Activated naive CD4-positive, alpha-beta T cell treated with anti-CD3 and anti-CD28 coated beads, Interleukin-2, amount 50 U/mL, for 16 hours (primary cell): ENCODE data around the gene AICDA.
"Not testable (repeated sequence)": the region's sequence is repeated elsewhere in the genome, so short reads cannot be mapped to it uniquely, and the experiment has no call there.

ENCODE experiments used
- DNase-seq: peaks from one replicate; pipeline ENCODE4 v3.0.0-alpha.2; 2020

The AICDA gene

GRCh38 chr12:8612629-8613028 is at the start of gene AICDA:
TSS of gene AICDA (minus strand) at chr12:8612859. CDS start at chr12:8612767, 92 bp downstream.
- DNase-seq, result no peak

DNA sequence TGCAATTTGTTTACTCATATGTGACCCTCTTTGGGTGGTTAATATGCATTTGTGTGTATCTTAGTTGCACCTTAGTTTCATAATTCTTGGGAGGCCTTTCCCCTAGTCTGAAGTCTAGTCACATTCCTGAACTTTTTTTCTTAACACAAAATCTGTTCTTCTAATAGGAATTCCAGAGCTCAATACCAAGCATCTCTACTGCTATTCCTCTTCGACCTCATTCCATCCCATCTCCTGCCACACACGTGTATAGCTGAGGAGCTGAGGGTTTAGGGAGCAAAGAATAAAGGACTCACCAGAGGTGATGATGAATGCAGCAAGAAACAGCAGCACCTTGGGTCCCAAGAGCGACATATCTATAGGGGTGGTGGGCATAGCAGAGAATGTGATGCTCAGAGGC is 49.1 kb upstream of the AICDA start:
- DNase-seq, result no peak

- DNase-seq, result no peak
Observed at GRCh38 chr12:8661016-8661415, 48.4 kb upstream of the AICDA start.

DNA sequence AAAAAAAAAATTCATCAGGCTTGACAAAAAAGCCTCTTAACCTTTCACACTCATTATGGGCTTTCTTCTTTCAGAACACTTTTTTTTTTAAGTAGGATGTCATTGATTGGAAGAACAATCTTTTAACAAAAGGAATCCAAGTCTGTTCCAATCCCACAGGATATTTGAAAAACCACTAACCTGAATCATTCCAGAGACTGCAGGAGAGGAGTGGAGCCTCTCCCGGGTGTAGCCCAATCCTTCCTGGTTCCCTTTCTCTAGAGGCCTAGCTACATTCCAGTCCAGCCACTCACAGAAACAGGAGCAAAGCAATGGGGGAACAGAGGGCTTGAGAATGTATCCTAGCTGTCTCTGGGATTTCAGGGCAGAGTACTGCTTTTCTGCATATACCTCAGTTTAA is 45.7 kb upstream of the AICDA start:
- DNase-seq, result no peak

GRCh38 chr12:8655421-8655820 is 42.8 kb upstream of the AICDA start:
- no peak for DNase-seq

DNA sequence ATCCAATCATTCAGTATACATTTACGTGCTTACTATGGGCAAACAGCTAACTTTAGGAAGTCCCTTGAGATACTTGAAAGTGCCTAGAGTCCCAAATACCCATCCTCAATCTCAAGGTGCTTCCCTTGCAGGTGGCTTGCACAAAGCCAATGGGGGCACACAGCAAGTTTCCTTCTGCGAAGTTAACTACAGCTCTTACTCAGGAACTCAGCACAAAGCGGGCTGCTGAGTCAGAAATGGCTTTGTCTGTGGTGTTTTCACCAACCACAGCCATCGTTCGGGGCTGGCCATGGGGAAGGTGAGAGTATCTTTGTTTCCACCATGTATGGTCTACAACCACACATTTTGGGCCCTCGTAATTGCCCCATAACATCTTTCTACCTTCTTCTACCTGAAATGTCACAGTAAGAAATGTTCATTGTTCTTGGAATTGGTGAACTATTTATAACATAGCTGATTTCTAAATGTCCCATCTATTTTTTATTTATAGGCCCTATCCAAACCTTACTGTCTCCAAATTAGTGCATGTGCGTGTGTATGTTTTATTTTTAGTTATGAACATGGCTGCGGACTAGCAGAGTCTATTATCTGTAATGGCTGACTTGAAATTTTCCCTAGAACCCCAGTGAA is 36.0 kb upstream of the AICDA start:
- DNase-seq, result peak; percentile 43

- no peak for DNase-seq
Observed at GRCh38 chr12:8647968-8648367, 35.3 kb upstream of the AICDA start.

GRCh38 chr12:8644345-8645248 is 31.9 kb upstream of the AICDA start:
- peak; percentile 44 for DNase-seq

- no peak for DNase-seq
Observed at GRCh38 chr12:8642775-8643174, 30.1 kb upstream of the AICDA start.

DNA sequence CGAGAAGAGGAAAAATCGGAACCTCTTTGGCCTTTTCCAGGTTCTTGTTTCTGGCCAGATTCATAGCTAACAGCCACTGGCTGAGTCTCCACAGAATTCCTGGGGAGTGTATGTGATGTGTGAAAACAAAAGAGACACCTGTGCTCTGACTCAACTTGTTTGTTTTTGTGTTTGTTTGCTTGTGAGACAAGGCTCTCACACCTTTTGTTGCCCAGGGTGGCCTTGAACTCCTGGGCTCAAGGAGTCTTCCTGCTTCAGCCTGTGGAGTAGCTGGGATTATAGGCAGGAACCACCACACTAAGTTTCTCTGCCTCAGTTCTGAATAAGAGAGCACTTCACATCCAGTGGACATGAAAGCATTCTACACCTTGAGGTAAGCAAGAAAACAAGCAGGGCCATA is 27.3 kb upstream of the AICDA start:
- no peak for DNase-seq

GRCh38 chr12:8638951-8639350 is 26.3 kb upstream of the AICDA start:
- DNase-seq, result no peak

DNA sequence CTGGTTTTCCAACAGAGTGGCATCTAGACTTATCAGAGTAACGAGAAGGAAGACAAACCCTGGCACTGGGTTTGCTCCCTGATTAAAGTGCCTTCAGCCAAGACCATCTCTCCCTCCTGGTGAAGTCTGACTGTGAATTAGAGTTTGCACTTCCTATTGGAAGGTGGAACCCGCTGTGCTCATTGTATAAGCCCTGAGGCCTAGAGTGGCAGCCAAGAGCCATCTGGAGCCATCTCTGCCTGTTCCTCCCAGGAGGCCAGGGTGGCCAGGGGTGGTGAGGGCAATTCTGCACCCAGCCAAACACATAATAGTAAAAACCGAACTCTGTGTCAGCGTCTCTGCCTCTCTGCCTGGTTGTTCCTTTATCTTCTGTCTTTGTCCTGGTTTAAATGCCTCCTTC is 25.0 kb upstream of the AICDA start:
- DNase-seq, result no peak

GRCh38 chr12:8637244-8637643 is 24.6 kb upstream of the AICDA start:
- DNase-seq, result no peak

GRCh38 chr12:8636581-8636980 is 23.9 kb upstream of the AICDA start:
- DNase-seq, result no peak

GRCh38 chr12:8636007-8636346 is 23.3 kb upstream of the AICDA start:
- not testable (repeated sequence) for DNase-seq

DNA sequence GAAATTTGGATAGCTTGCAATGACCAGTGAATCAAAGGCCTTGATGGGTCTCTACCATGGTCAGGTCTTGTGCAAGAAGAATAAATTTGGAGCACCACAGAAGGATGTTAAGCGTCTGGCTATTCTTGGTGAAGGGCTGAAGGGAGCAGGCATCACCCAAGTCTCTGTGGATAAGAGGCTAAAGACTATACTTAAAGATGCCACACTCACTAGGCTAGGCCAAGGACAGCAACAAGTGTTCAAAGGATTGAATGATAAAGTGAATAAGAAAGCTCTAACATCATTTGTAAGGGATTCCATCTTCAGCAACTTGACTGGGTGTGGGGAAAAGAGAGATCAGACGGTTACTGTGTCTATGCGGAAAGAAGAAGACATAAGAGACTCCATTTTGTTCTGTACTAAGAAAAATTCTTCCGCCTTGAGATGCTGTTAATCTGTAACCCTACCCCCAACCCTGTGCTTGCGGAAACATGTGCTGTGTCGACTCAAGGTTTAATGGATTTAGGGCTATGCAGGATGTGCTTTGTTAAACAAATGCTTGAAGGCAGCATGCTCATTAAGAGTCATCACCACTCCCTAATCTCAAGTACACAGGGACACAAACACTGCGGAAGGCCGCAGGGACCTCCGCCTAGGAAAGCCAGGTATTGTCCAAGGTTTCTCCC is 22.8 kb upstream of the AICDA start:
- not testable (repeated sequence) for DNase-seq

DNA sequence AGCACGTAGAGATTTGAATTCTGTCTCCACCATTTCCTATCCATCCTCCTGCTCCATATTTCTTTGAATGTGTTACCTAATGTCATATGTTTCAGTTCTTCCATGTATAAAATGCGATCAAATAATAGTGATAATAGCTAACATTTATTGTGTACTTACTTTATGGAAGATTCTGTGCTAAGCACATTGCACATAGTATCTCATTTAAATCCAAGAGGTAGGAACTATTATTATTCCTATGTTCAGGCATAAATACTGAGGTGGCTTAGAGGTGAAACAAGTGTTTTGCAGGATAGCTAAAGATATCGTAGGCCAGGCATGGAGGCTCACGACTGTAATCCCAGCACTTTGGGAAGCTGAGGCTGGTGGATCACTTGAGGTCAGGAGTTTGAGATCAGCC is 17.5 kb upstream of the AICDA start:
- DNase-seq, result no peak

- no peak for DNase-seq
Observed at GRCh38 chr12:8629486-8630033, 16.9 kb upstream of the AICDA start.

DNA sequence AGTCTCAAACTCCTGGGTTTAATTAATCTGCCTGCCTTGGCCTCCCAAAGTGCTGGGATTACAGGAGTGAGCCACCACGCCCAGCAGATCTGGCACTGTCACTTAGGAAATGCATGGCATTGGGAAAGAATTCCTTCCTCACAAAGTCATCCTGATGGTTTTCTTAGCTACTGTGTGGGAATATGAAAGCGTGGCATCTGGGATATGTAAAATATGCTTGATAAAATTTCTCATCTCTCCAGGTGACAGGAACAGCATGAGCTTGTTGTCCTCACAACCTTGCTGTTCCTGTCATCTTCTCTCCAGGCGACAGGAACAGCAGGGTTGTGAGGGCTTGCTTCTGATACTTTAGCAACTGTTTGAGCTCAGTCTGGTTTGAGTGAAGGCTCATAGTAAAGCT is 16.1 kb upstream of the AICDA start:
- DNase-seq, result no peak

- not testable (repeated sequence) for DNase-seq
Observed at GRCh38 chr12:8624750-8625149, 12.1 kb upstream of the AICDA start.

- no peak for DNase-seq
Observed at GRCh38 chr12:8622646-8623045, 10.0 kb upstream of the AICDA start.

GRCh38 chr12:8615206-8615605 is 2.5 kb upstream of the AICDA start:
- no peak for DNase-seq

- not testable (repeated sequence) for DNase-seq
Observed at GRCh38 chr12:8613881-8614280, 1.2 kb upstream of the AICDA start.
